Stimulated activated naive CD4-positive, alpha-beta T cell (primary cell): Measurements from ENCODE around the gene YIPF2.
"Not testable (repeated sequence)": the region's sequence is repeated elsewhere in the genome, so short reads cannot be mapped to it uniquely, and the experiment has no call there.

ENCODE experiments used
- DNase-seq, 6 experiments: peaks; one replicate each; lab custom pipeline; 2025; lab: John Stamatoyannopoulos, UW

The YIPF2 gene

DNA sequence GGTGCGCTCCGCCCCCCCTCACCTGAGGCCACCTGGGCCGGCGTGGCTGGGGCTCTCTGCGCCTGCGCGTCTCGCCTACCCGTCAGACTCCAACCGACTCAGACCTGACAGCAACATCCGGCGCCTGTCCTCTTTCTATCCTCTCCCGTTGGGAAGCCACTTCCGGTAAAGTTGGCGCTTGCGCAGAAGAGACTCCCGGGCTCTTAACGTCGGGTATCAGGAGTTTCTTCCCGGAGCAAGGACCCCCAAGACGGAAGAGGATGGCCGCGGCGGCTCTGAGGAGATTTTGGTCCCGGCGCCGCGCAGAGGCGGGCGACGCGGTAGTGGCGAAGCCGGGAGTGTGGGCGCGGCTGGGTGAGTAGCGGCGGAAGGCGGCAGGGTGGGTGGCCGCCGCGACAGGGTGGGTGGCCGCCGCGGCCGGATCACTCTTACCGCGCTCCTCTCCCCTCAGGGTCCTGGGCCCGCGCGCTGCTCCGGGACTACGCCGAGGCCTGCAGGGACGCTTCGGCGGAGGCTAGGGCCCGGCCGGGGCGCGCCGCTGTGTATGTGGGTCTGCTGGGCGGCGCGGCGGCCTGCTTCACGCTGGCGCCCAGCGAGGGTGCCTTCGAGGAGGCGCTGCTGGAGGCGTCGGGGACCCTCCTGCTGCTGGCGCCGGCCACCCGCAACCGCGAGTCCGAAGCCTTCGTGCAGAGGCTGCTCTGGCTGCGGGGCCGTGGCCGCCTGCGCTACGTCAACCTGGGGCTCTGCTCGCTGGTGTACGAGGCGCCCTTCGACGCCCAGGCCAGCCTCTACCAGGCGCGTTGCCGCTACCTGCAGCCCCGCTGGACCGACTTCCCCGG, at the start of gene YIPF2, which contains the start of gene TIMM29:
YIPF2 (minus strand) TSS at position 77 of the 839 bp plus-strand sequence. CDS start 229 bp downstream, outside the sequence.
TIMM29 (plus strand) TSS at position 249 of the 839 bp plus-strand sequence; CDS start at position 261, 12 bp downstream.
- DNase-seq: peak; percentile 83 to 92 (median 88)

DNA sequence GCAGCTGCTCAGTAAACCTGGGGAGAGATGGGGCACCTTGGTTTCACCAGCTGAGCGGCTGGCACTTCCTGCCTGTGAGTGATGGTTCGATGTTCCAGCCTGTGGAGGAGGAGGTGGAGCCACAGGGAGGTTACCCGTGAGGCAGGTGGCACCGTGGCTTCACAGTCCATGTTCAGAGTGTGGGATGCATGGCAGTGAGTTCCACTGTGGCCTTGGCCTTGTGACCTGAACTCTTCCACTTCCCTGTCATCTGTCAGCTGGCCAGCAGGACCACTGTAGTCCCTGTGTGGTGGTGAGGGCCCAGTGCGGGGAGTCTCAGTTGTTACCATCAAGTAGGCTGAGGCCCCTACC, 49.3 kb upstream of the YIPF2 start:
- no peak for DNase-seq

DNA sequence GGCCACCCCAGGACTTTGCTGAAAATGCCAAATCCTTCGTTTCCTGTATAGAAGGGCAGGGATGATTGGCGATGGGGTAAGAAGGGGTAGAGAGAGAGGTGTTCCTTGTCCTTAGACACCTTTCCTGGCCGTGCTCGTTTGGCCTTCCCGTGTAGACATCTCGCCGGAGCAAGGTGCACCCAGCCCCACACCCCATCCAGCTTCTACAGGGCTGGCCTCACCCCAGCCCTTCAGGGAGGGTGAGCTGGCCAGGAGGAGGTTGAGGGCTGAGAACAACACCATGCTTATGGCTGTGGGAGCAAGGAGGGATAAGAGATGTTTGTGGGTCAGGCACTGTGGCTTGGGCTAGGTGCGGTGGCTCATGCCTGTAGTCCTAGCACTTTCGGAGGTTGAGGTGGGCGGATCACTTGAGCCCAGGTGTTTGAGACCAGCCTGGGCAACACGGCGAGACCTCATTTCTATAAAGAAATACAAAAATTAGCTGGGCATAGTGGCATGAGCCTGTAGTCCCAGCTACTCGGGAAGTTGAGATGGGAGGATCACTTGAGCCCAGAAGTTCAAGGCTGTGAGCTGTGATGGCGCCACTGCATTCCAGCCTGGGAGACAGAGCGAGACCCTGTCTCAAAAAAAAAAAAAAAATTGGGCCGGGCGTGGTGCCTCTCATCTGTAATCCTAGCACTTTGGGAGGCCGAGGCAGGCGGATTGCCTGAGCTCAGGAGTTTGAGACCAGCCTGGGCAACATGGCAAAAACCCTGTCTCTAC, 47.9 kb upstream of the YIPF2 start:
- no peak for DNase-seq

DNA sequence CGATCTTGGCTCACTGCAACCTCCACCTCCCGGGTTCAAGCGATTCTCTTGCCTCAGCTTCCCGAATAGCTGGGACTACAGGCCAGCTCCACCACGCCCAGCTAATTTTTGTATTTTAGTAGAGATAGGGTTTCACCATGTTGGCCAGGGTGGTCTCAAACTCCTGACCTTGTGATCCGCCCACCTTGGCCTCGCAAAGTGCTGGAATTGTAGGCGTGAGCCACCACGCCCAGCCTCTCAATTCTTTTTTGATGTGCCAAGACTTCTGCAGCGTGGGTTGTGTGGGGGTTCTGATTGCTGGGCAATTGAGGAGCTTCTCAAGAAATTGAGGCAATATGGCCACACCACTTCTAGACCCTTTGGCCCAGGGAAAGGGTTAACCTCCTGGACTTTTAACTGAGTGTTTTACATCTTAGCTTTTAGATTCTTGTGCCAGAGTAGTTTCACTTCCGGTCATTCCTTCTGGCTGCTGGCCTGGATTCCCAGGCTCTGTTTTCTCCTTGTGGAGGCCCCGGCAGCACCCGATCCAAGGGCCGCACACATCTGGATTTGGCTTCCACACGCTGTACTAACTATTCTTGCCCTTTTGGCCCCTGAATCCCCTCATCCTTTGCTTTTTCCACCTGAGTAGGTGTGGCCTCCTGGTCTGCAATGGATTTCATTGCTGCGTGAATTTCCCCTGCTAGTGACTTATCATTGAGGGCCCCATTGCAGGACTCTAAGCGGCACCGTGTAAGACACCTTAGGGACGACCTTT, 47.1 kb upstream of the YIPF2 start:
- DNase-seq: no peak

DNA sequence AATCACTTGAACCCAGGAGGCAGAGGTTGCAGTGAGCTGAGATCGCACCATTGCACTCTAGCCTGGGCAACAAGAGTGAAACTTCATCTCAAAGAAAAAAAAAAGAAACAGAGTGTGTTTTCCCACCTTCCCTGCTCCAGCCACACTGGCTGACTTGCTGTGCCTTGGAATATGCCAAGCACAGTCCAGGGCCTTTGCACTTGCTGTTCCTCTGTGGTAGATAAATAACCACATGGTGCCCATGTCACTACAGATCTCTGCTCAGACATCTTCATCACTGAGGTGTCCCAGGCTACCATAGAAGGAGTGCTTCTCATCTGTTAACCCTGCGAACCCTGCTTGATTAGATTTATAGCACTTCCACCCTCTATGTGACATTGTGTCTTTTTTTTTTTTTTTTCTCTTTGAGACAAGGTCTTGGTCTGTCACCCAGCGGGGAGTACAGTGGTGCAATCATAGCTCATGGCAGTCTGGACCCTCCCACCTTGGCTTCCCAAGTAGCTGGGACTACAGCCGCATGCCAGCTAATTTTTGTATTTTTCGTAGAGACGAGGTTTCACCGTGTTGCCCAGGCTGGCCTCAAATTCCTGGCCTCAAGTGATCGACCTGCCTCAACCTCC, 42.8 kb upstream of the YIPF2 start:
- DNase-seq: no peak

DNA sequence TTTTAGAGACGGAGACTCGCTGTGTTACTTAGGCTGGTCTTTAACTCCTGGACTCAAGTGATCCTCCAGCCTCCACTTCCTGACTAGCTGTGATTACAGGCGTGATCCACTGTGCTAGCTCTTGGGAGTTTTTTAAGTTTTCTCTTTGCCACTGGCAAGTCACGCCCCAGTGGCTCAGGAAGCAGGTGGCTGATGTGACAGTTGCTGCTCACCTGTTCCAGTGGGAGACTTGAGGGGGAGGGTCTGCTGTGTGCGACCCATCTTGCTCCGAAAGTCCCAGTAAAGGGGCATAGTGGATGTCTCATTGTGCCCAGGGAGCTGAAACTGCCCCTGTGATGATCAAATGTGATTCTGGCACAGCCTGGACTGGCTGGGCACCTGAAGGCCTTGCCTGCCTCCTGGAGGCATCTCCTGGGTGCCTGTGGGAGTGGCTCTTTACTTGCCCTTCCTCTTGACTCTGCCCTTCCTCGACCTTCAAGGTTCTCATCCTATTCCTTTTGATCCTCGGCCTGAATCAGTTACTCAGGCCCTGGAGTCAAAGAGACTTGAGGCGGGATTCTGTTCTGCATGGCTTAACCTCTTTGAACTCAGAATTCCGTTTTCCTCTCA, 40.2 kb upstream of the YIPF2 start:
- no peak for DNase-seq

DNA sequence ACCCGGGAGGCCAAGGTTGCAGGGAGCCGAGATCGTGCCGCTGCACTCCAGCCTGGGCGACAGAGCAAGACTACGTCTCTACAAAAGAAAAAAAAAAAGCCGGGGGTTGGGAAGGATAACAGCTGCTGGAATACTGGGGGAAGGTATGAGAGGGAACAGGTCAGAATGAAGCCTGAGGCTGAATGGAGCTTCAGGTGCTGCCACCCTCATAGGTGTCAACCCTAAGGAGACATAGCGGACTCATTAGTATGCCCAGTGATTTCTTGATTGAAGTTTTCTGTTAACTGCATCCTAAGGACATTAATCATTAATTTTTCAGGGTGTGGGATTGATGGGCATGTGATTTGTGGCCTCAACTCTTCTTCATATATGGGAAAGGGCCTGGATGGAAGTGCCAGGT, 38.4 kb upstream of the YIPF2 start:
- no peak for DNase-seq

DNA sequence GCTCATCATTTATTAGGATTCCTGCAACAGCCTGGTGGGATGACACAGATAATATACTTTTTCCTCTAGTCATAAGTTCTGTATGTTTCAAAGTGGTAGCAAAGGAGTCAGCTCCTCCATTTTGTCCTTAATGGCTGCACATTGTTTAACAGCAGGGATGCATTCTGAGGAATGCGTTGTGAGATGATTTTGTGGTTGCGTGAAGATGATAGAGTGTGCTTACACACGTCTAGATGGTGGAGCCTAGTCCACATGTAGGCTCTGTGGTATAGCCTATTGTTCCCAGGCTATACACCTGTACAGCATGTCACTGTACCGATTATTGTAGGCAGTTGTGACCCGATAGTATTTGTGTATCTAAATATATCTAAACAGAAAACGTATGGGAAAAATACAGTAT, 37.0 kb upstream of the YIPF2 start:
- no peak for DNase-seq

DNA sequence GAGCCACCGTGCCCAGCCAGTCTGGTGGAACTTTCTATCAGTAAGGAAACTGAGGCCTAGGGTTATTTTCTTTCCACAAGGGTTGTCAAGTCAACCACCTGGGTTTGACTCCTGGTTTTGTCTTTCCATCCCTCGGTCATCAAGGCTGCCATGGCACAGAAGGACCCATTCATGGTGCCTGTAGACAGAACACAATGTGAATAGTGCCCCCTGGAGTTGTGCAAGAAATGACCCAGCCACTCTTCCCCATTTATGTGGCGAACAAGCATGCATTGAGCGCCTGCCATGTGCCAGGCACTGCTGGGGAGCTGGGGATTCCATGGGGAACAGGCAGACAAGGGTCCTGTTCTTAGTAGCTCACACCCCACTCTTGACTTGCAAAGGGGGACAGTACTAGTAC, 36.5 kb upstream of the YIPF2 start:
- DNase-seq: no peak

DNA sequence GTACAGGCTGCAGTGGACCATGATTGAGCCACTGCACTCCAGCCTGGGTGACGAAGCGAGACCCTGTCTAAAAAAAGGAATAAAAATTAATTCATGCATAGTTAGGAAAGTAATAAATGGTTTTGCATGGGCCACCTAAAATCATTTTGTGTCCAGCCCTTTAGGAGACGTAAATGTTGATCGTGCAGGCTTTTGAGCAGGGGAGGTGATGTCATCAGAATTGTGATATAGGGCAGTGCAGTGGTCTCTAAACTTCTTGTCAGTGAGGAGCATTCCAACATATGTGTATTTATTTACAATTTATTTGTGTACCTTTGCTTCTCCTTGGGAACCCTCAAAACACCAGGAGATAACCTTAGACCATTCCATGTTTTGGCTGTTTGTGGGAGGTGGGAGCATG, 35.4 kb upstream of the YIPF2 start:
- no peak for DNase-seq

DNA sequence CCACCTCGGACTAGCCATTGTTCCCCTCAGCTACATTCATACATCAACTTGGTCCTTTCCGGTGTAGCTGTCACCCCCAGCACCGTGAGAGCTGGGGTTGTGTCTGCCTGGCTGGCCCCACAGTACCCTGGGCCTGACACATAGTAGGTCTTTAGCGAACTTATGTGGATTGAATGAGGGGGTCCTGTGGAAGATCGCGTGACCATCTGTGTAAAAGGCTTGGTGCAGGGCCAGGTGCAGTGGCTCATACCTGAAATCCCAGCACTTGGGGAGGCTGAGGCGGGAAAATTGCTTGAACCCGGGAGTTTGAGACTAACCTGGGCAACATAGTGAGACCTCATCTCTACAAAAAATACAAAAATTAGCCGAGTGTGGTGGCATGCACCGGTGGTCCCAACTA, 34.4 kb upstream of the YIPF2 start:
- DNase-seq: no peak

DNA sequence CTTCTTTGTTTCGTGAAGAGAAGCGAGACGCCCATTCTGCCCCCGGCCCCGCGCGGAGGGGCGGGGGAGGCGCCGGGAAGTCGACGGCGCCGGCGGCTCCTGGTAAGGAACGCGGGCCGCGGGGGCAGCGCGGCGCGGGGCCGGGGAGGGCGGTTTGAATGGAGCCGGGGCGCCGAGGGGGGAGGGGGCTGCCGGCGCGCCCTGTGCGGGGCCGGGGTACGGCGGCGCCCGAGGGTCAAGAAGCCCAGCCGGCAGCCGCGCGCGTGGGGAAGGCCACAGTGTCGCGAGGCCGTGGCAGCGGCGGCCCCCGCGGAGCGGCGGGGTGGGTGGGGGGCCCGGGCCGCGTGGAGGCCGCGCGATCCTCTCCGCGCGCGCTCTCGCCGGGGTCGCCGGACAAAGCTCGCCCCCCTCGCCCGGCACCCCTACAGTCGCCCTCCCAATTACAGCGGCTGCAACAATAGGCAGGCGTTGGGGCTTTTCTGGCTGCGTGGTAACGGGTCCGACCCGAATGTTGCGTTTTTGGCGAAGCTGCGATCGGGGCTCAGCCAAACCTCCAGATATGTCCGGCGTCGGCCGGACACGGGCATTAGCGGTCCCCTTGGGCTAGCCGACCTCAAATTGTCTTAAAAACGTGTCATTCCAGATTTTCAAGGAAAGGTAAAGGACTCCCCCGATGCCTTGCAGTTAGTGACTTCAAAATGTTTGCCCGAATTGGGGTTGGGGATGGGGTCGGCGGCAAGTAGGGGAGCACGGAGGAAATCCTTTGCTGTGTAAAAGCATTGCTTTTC, 32.8 kb upstream of the YIPF2 start:
- DNase-seq: peak in 3 of 6 experiments; percentile 30 to 58 (median 56)

DNA sequence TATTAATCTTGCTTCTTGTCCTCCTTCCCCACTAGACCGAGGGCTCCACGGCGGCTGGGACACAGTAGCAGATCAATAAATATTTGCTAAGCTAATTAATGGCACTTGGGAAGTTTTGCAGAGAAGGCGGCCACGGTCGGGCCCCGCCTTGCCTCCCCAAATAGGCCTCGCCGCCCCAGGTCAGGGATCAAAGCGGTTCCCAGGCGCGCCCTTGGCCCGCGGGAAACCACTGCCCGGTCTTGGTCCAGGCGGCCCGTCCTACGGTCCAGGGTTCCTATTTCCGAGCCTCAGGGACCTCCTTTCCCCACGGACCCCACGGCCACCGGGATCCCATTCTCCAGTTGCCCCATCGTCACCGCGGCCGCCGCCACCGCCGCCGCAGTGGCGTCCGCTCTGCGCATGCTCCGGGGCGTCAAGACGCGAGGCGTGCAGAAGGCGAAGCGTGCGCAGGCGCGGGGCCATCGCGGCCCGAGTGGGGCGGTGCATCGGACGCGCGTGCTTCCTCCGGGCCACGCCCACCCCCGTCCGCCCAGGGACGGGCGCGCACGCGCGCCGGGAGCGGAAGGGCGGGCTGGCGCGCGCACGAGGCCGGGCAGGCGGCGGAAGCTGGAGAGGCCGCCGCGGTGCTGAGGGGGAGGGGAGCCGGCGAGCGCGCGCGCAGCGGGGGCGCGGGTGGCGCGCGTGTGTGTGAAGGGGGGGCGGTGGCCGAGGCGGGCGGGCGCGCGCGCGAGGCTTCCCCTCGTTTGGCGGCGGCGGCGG, 32.1 kb upstream of the YIPF2 start, which contains the start of gene SMARCA4:
SMARCA4 (plus strand) TSS at position 717 of the 759 bp plus-strand sequence. CDS start 23,122 bp downstream, outside the sequence.
- peak; percentile 94 to 99 (median 97) for DNase-seq

DNA sequence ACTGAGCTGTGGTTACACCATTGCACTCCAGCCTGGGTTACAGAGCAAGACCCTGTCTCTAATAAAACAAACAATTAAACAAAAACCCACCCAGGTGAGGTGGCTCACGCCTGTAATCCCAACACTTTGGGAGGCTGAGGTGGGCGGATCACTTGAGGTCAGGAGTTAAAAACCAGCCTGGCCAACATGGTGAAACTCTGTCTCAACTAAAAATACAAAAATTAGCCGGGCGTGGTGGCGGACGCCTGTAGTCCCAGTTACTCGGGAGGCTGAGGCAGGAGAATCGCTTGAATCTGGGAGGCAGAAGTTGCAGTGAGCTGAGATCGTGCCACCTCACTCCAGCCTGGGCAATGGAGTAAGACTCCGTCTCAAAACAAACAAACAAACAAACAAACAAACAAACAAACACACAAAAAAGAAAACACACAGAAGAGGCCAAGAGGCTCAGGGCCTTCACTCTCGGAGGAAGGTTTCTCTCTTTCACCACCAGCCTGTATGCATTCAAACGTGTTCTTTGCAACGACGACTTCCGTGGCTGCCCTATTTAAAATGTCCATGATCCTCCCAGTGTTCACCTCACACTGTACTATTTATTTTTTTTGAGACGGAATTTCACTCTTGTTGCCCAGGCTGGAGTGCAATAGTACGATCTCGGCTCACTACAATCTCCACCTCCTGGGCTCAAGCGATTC, 31.0 kb upstream of the YIPF2 start:
- DNase-seq: not testable (repeated sequence)

DNA sequence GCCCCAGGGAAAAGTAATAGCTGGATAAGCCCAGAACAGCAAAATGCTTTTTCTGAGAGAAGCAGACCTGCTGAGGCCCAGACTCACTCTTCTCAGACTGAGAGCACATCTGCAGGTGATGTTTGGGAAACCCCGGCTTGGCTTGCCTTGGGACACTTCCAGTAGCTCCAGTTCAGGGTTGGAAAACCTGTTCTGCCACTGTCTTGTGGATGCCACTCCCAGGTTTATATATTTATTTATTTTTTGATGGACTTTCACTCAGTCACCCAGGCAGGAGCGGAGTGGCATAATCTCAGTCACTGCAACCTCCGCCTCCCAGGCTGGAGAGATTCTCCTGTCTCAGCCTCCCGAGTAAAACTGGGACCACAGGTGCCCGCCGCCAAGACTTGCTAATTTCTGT, 24.4 kb upstream of the YIPF2 start:
- no peak for DNase-seq

DNA sequence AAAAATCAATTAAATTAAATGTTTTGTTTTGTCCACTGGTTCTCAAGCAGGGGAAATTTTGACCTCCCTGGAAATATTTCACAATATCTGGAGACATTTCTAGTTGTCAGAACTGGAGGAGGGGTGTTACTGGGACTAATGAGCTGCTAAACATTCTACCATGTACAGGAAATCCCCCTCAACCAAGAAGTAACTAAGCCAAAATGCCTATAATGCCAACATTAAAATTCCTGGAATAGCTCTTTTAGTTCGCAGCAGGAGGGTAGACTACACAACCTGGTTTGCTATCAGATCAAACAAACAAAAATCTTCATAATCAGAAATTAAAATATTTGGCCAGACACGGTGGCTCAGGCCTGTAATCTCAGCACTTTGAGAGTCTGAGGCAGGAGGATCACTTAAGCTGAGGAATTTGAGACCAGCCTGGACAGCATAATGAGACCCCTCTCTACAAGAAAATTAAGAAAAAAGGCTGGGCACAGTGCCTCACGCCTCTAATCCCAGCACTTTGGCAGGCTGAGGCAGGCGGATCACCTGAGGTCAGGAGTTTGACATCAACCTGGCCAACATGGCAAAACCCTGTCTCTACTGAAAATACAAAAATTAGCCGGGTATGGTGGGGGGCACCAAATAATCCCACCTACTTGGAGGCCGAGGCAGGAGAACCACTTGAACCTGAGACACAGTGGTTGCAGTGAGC, 18.7 kb upstream of the YIPF2 start:
- no peak for DNase-seq

DNA sequence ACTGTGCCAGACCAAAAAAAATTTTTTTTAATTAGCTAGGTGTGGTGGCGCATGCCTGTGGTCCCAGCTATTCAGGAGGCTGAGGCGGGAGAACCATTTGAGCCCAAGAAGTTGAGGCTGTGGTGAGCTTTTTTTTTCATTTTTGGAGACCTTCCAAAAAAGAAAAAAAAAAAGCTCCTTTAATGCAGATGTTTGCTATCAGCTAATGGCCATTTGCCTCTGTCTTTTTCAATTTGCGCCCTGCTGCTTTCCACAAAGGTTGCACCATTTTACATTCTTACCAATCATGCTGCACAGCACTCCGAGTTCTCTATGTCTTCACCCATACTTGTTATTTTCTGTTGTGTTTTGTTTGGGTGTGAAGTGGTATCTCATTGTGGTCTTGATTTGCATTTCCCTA, 16.8 kb upstream of the YIPF2 start:
- no peak for DNase-seq

DNA sequence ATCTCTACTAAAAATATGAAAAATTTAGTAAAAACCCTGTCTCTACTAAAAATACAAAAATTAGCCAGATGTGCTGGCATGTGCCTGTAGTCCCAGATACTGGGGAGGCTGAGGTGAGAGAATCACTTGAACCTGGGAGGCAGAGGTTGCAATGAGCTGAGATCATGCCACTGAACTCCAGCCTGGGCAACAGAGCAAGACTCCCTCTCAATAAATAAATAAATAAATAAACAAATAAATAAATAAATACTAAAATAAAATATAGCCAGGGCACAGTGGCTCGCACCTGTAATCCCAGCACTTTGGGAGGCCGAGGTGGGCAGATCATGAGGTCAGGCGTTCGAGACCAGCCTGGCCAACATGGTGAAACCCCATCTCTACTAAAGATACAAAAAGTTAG, 15.0 kb upstream of the YIPF2 start:
- not testable (repeated sequence) for DNase-seq

DNA sequence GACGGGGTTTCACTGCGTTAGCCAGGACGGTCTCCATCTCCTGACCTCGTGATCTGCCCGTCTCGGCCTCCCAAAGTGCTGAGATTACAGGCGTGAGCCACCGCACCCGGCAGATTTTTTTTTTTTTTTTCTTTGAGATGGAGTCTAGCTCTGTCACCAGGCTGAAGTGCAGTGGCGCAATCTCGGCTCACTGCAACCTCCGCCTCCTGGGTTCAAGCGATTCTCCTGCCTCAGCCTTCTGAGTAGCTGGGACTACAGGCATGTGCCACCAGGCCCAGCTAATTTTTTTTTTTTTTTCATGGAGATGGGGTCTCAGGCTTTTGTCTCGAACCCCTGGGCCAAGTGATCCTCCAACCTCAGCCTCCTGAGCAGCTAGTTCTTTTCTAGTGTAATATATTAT, 13.2 kb upstream of the YIPF2 start:
- not testable (repeated sequence) for DNase-seq
